ENCODE measurements around the gene ELMO1.

ELMO1 gene

GRCh38 chr7:36868727-36869411 is 579.8 kb downstream of the ELMO1 start:
- Histone ChIP-seq H3K4me3 (ENCODE audit: low read length) (no peak overlapping the region), H3K4me1 (ENCODE audit: control insufficient read depth, insufficient read depth, low read length) (0 out of 2 replicates have a peak, but pooled peaks cover 2% of the 10 kb centered on the region), H3K36me3 (ENCODE audit: control insufficient read depth, insufficient read depth, low read length) (no peaks in the 10 kb centered on the region), H3K9me3 (ENCODE audit: control insufficient read depth, insufficient read depth, low read length) (no peaks in the 10 kb centered on the region), H3K27ac (ENCODE audit: low read length) (no peak overlapping the region), H3K27me3 (ENCODE audit: control insufficient read depth, insufficient read depth, low read length) (no peaks in the 10 kb centered on the region)
- no CpG with 5 or more reads among the region's 7 CpGs for WGBS (ENCODE audit: insufficient coverage, insufficient read length)
- DNase-seq (ENCODE audit: low read depth, low spot score) = no peak

- H3K36me3 ChIP-seq (ENCODE audit: control insufficient read depth, insufficient read depth, low read length) = no peaks in the 10 kb centered on the region
- no peak for DNase-seq (ENCODE audit: low read depth, low spot score)
- no peaks in the 10 kb centered on the region for H3K9me3 ChIP-seq (ENCODE audit: control insufficient read depth, insufficient read depth, low read length)
- no peak overlapping the region for H3K4me3 ChIP-seq (ENCODE audit: low read length)
- H3K27me3 ChIP-seq (ENCODE audit: control insufficient read depth, insufficient read depth, low read length) = no peaks in the 10 kb centered on the region
- no CpG with 5 or more reads among the region's 3 CpGs for WGBS (ENCODE audit: insufficient coverage, insufficient read length)
- 0 out of 2 replicates have a peak, but pooled peaks cover 2% of the 10 kb centered on the region for H3K4me1 ChIP-seq (ENCODE audit: control insufficient read depth, insufficient read depth, low read length)
- H3K27ac ChIP-seq (ENCODE audit: low read length) = no peak overlapping the region
Observed at GRCh38 chr7:36865019-36865418, 583.6 kb downstream of the ELMO1 start.

GRCh38 chr7:36863901-36864701 is 584.6 kb downstream of the ELMO1 start:
- no peaks in the 10 kb centered on the region for H3K9me3 ChIP-seq (ENCODE audit: control insufficient read depth, insufficient read depth, low read length)
- H3K4me3 ChIP-seq (ENCODE audit: low read length) = no peak overlapping the region
- H3K36me3 ChIP-seq (ENCODE audit: control insufficient read depth, insufficient read depth, low read length) = no peaks in the 10 kb centered on the region
- no CpG with 5 or more reads among the region's 10 CpGs for WGBS (ENCODE audit: insufficient coverage, insufficient read length)
- no peaks in the 10 kb centered on the region for H3K27me3 ChIP-seq (ENCODE audit: control insufficient read depth, insufficient read depth, low read length)
- H3K4me1 ChIP-seq (ENCODE audit: control insufficient read depth, insufficient read depth, low read length) = 0 out of 2 replicates have a peak, but pooled peaks cover 2% of the 10 kb centered on the region
- H3K27ac ChIP-seq (ENCODE audit: low read length) = no peak overlapping the region
- DNase-seq (ENCODE audit: low read depth, low spot score) = no peak

- Histone ChIP-seq H3K27ac (ENCODE audit: low read length) (no peak overlapping the region), H3K4me1 (ENCODE audit: control insufficient read depth, insufficient read depth, low read length) (0 out of 2 replicates have a peak, but pooled peaks cover 2% of the 10 kb centered on the region), H3K27me3 (ENCODE audit: control insufficient read depth, insufficient read depth, low read length) (no peaks in the 10 kb centered on the region), H3K36me3 (ENCODE audit: control insufficient read depth, insufficient read depth, low read length) (no peaks in the 10 kb centered on the region), H3K9me3 (ENCODE audit: control insufficient read depth, insufficient read depth, low read length) (no peaks in the 10 kb centered on the region), H3K4me3 (ENCODE audit: low read length) (no peak overlapping the region)
- no peak for DNase-seq (ENCODE audit: low read depth, low spot score)
- no CpG with 5 or more reads among the region's 4 CpGs for WGBS (ENCODE audit: insufficient coverage, insufficient read length)
Observed at GRCh38 chr7:36862771-36863261, 585.8 kb downstream of the ELMO1 start.

GRCh38 chr7:36861656-36862055 is 587.0 kb downstream of the ELMO1 start:
- no peak overlapping the region; the same call in 1 of the 2 replicates for H3K4me3 ChIP-seq (ENCODE audit: low read length)
- no peak for DNase-seq (ENCODE audit: low read depth, low spot score)
- H3K27me3 ChIP-seq (ENCODE audit: control insufficient read depth, insufficient read depth, low read length) = no peaks in the 10 kb centered on the region
- no peaks in the 10 kb centered on the region for H3K9me3 ChIP-seq (ENCODE audit: control insufficient read depth, insufficient read depth, low read length)
- H3K27ac ChIP-seq (ENCODE audit: low read length) = no peak overlapping the region
- no peaks in the 10 kb centered on the region for H3K36me3 ChIP-seq (ENCODE audit: control insufficient read depth, insufficient read depth, low read length)
- no CpG with 5 or more reads among the region's 11 CpGs for WGBS (ENCODE audit: insufficient coverage, insufficient read length)
- 0 out of 2 replicates have a peak, but pooled peaks cover 2% of the 10 kb centered on the region for H3K4me1 ChIP-seq (ENCODE audit: control insufficient read depth, insufficient read depth, low read length)

GRCh38 chr7:36860681-36861080 is 588.0 kb downstream of the ELMO1 start:
- no peaks in the 10 kb centered on the region for H3K36me3 ChIP-seq (ENCODE audit: control insufficient read depth, insufficient read depth, low read length)
- DNase-seq (ENCODE audit: low read depth, low spot score) = no peak
- no peak overlapping the region for H3K4me3 ChIP-seq (ENCODE audit: low read length)
- no peak overlapping the region for H3K27ac ChIP-seq (ENCODE audit: low read length)
- H3K9me3 ChIP-seq (ENCODE audit: control insufficient read depth, insufficient read depth, low read length) = no peaks in the 10 kb centered on the region
- H3K4me1 ChIP-seq (ENCODE audit: control insufficient read depth, insufficient read depth, low read length) = 0 out of 2 replicates have a peak, but pooled peaks cover 2% of the 10 kb centered on the region
- no CpG with 5 or more reads among the region's 2 CpGs for WGBS (ENCODE audit: insufficient coverage, insufficient read length)
- H3K27me3 ChIP-seq (ENCODE audit: control insufficient read depth, insufficient read depth, low read length) = no peaks in the 10 kb centered on the region

- H3K4me3 ChIP-seq (ENCODE audit: low read length) = no peak overlapping the region
- no peaks in the 10 kb centered on the region for H3K9me3 ChIP-seq (ENCODE audit: control insufficient read depth, insufficient read depth, low read length)
- H3K4me1 ChIP-seq (ENCODE audit: control insufficient read depth, insufficient read depth, low read length) = no peaks in the 10 kb centered on the region
- no CpG with 5 or more reads among the region's 15 CpGs for WGBS (ENCODE audit: insufficient coverage, insufficient read length)
- DNase-seq (ENCODE audit: low read depth, low spot score) = no peak
- H3K36me3 ChIP-seq (ENCODE audit: control insufficient read depth, insufficient read depth, low read length) = no peaks in the 10 kb centered on the region
- no peak overlapping the region for H3K27ac ChIP-seq (ENCODE audit: low read length)
- no peaks in the 10 kb centered on the region for H3K27me3 ChIP-seq (ENCODE audit: control insufficient read depth, insufficient read depth, low read length)
Observed at GRCh38 chr7:36855330-36855729, 593.3 kb downstream of the ELMO1 start.

- Histone ChIP-seq H3K27ac (ENCODE audit: low read length) (no peak overlapping the region), H3K27me3 (ENCODE audit: control insufficient read depth, insufficient read depth, low read length) (no peaks in the 10 kb centered on the region), H3K4me3 (ENCODE audit: low read length) (no peak overlapping the region), H3K36me3 (ENCODE audit: control insufficient read depth, insufficient read depth, low read length) (no peaks in the 10 kb centered on the region), H3K9me3 (ENCODE audit: control insufficient read depth, insufficient read depth, low read length) (no peaks in the 10 kb centered on the region), H3K4me1 (ENCODE audit: control insufficient read depth, insufficient read depth, low read length) (no peaks in the 10 kb centered on the region)
- DNase-seq (ENCODE audit: low read depth, low spot score) = no peak
- WGBS (ENCODE audit: insufficient coverage, insufficient read length) = no CpG with 5 or more reads among the region's 9 CpGs
Observed at GRCh38 chr7:36854652-36855051, 594.0 kb downstream of the ELMO1 start.

GRCh38 chr7:36852931-36853330 is 595.7 kb downstream of the ELMO1 start:
- H3K4me1 ChIP-seq (ENCODE audit: control insufficient read depth, insufficient read depth, low read length) = no peaks in the 10 kb centered on the region
- H3K9me3 ChIP-seq (ENCODE audit: control insufficient read depth, insufficient read depth, low read length) = no peaks in the 10 kb centered on the region
- no peak overlapping the region for H3K4me3 ChIP-seq (ENCODE audit: low read length)
- no peak overlapping the region for H3K27ac ChIP-seq (ENCODE audit: low read length)
- WGBS (ENCODE audit: insufficient coverage, insufficient read length) = no CpG with 5 or more reads among the region's 1 CpG
- DNase-seq (ENCODE audit: low read depth, low spot score) = no peak
- no peaks in the 10 kb centered on the region for H3K36me3 ChIP-seq (ENCODE audit: control insufficient read depth, insufficient read depth, low read length)
- no peaks in the 10 kb centered on the region for H3K27me3 ChIP-seq (ENCODE audit: control insufficient read depth, insufficient read depth, low read length)

- Histone ChIP-seq H3K4me1 (ENCODE audit: control insufficient read depth, insufficient read depth, low read length) (no peaks in the 10 kb centered on the region), H3K27ac (ENCODE audit: low read length) (no peak overlapping the region), H3K27me3 (ENCODE audit: control insufficient read depth, insufficient read depth, low read length) (no peaks in the 10 kb centered on the region), H3K9me3 (ENCODE audit: control insufficient read depth, insufficient read depth, low read length) (no peaks in the 10 kb centered on the region), H3K4me3 (ENCODE audit: low read length) (no peak overlapping the region), H3K36me3 (ENCODE audit: control insufficient read depth, insufficient read depth, low read length) (no peaks in the 10 kb centered on the region)
- DNase-seq (ENCODE audit: low read depth, low spot score) = no peak
- WGBS (ENCODE audit: insufficient coverage, insufficient read length) = no CpG with 5 or more reads among the region's 5 CpGs
Observed at GRCh38 chr7:36852017-36852416, 596.6 kb downstream of the ELMO1 start.

All from iPS DF 6.9 (cell line).